ENCODE measurements around the gene PTPRN2.

- no peak for TF ChIP-seq CTCF (IDR thresholded peaks at IDR 0.05)
- TF ChIP-seq EP300 (IDR thresholded peaks at IDR 0.05), result no peak
- no peak for TF ChIP-seq POLR2A (IDR thresholded peaks at IDR 0.05)
- no peak for TF ChIP-seq POLR2AphosphoS5 (IDR thresholded peaks at IDR 0.05)
Observed at GRCh38 chr7:158166386-158167340, 421.0 kb downstream of the PTPRN2 start.

All from sigmoid colon (tissue), 4 donors.